Subcutaneous abdominal adipose tissue (tissue), 5 donors: ENCODE results near the gene PDE11A.

ENCODE experiments used
- H3K27ac ChIP-seq: one replicate; pipeline ENCODE4 v1.7.0; 2013; ENCODE audit warnings: low read depth, mild to moderate bottlenecking, inconsistent platforms, low read length, moderate library complexity
- H3K27me3 ChIP-seq, 5 donors: one replicate each; pipeline ENCODE4 v1.7.0; 2013; ENCODE audit warnings: low read length in 5 of 5, inconsistent platforms in 1 of 5; ENCODE audit not compliant: control insufficient read depth in 5 of 5, insufficient read depth in 4 of 5
- H3K36me3 ChIP-seq, 5 donors: one replicate each; pipeline ENCODE4 v1.7.0; 2013; ENCODE audit warnings: low read length in 5 of 5; ENCODE audit not compliant: control insufficient read depth in 5 of 5, insufficient read depth in 5 of 5
- H3K4me1 ChIP-seq, 5 donors: one replicate each; pipeline ENCODE4 v1.7.0; 2013; ENCODE audit warnings: low read length in 5 of 5, mild to moderate bottlenecking in 3 of 5, moderate library complexity in 1 of 5; ENCODE audit not compliant: control insufficient read depth in 5 of 5, insufficient read depth in 5 of 5
- H3K4me3 ChIP-seq, 5 donors: one replicate each; pipeline ENCODE4 v1.7.0; 2013; ENCODE audit warnings: low read length in 5 of 5, low read depth in 1 of 5
- H3K9ac ChIP-seq, 5 donors: one replicate each; pipeline ENCODE4 v1.7.0; 2013; ENCODE audit warnings: low read length in 5 of 5, mild to moderate bottlenecking in 4 of 5, moderate library complexity in 3 of 5
- H3K9me3 ChIP-seq, 5 donors: one replicate each; pipeline ENCODE4 v1.7.0; 2013; ENCODE audit warnings: low read length in 5 of 5; ENCODE audit not compliant: control insufficient read depth in 5 of 5
- donor health status: healthy.
- donor health status: healthy.
- donor health status: healthy.
- donor health status: healthy.
- donor health status: healthy.

Gene PDE11A

DNA sequence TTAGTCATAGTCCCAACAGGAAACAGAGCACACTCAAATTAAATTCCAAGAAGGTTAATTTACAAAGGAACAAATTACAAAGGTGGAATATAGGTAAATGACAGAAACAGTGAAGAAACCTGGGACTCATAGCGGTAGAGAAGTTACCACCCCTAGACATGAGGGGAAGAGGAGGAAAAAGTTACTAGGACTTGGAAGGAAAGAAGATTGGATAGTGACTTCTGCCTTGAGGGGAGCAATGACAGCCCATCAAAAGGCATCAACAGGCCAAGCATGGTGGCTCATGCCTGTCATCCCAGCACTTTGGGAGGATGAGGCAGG, 2.4 kb upstream of the PDE11A start:
- Histone ChIP-seq H3K27ac (no peak overlapping the region), H3K36me3 (no peaks in the 10 kb centered on the region), H3K4me3 (no peak overlapping the region), H3K9me3 (peaks cover 0 to 5% (median 0%) of the 10 kb centered on the region in 5 donors), H3K9ac (no peak overlapping the region), H3K4me1 (peaks cover 0 to 14% (median 13%) of the 10 kb centered on the region in 5 donors), H3K27me3 (peaks cover 0 to 13% (median 3%) of the 10 kb centered on the region in 5 donors)

DNA sequence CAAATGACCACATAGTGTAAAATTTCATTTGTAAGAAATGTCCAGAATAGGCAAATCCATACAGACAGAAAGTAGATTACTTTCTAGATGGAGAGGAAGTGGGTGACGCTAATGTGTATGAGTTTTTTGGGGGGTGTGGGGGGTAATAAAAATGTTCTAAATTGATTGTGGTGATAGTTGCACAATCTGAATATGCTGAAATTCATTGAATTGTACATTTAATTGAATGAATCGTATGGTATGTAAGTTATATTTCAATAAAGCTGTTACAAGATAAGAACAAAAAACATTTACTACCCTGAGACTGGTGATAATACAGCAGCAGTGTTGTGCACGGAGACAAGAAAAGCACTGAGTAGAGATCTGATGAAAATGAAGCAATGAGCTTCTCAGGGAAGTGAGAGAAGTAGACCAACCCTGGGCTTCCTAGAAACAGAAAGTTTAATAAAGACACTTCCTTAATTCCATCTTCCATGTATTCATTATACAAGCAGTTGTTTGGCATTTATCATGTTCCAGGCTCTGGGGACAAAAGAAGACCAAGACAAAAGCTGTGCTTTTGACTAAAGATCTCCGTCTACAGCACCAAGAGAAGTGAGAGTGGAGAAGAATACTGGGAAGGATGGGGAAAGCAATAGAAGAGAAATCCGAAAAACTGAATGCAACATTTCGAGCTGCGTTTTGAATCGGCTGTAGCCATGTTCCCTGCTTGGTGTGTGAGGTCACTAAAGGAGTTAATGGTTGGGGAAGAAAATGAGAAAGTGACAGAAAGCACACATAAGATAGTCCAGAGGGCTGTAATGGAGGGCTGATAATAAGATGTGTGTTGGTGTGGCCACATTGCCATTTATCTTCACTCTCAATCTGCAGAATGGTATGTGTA, 1.8 kb upstream of the PDE11A start:
- H3K36me3 ChIP-seq, result no peaks in the 10 kb centered on the region
- H3K9me3 ChIP-seq, result peaks cover 0 to 3% (median 0%) of the 10 kb centered on the region in 5 donors
- no peak overlapping the region for H3K27ac ChIP-seq
- no peak overlapping the region for H3K9ac ChIP-seq
- peaks cover 0 to 14% (median 13%) of the 10 kb centered on the region in 5 donors for H3K4me1 ChIP-seq
- no peak overlapping the region for H3K4me3 ChIP-seq
- peaks cover 0 to 13% (median 3%) of the 10 kb centered on the region in 5 donors for H3K27me3 ChIP-seq

DNA sequence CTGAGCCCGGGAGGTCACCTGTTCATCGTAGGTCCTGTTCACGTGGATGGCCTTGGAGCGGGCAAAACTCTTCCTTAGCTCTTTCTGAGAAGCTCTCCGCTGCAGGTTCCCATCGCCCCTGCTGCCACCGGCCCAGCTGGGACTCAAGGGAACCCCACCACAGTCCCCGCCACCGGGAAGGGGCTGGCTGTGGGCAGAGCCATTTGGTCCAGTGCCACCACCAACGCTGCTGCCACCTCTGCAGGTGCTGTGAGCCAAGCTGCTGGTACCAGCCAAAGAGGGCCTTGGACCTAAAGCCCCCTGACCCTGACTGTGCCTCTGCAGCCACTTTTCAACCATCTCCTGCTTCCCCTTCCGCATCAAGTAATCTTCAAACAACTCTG, 586 bp downstream of the PDE11A start:
- H3K4me3 ChIP-seq, result peak overlapping the region; percentile 11 to 76 (median 66)
- H3K9me3 ChIP-seq, result no peaks in the 10 kb centered on the region
- H3K36me3 ChIP-seq, result no peaks in the 10 kb centered on the region
- no peak overlapping the region for H3K27ac ChIP-seq
- peaks cover 0 to 14% (median 13%) of the 10 kb centered on the region in 5 donors for H3K4me1 ChIP-seq
- peaks cover 0 to 13% (median 3%) of the 10 kb centered on the region in 5 donors for H3K27me3 ChIP-seq
- H3K9ac ChIP-seq, result peak overlapping the region in 1 of 5 donors; percentile 48

DNA sequence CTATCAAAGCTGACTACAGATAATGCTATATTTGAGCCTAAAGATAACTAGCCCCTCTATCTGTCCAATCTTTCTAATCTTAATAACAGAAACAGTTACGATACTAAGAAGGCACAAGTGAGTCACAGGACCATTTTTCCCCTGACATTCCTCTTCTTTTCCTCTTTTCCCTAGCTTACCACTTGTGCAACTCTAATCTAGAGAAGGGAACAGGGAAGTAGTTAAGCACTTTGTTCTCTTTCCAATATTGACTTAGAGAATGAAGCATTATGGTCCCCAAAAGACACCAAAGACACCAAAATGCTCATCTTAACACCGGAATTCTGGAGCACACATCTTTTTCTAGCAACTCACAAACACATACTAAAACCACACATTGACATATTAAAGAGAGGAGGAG, 1.8 kb downstream of the PDE11A start:
- H3K9me3 ChIP-seq, result no peaks in the 10 kb centered on the region
- no peak overlapping the region for H3K9ac ChIP-seq
- H3K36me3 ChIP-seq, result no peaks in the 10 kb centered on the region
- no peak overlapping the region for H3K4me3 ChIP-seq
- H3K27ac ChIP-seq, result no peak overlapping the region
- peaks cover 0 to 13% (median 3%) of the 10 kb centered on the region in 5 donors for H3K27me3 ChIP-seq
- peaks cover 0 to 14% (median 13%) of the 10 kb centered on the region in 5 donors for H3K4me1 ChIP-seq

DNA sequence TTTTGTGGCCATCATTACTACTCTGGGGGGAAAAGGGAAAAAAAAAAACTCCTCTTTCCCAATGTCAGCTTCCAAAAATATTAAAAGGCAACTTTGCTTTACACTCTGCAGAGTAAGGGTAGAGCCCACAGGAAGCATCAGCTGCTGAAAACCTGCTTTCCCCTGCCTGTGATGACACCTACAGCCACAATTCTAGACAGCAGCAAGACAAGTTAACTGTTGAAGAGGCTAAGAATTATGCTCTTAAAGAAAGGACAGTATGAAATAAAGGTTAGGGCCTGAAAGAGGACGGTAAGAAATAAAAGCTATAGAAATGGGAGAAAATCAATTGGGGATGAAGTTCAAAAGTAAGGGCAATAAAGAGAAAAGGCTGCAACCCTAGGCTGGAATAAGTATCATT, 3.0 kb downstream of the PDE11A start:
- no peaks in the 10 kb centered on the region for H3K9me3 ChIP-seq
- H3K4me3 ChIP-seq, result no peak overlapping the region
- H3K27me3 ChIP-seq, result peaks cover 0 to 13% (median 0%) of the 10 kb centered on the region in 5 donors
- H3K9ac ChIP-seq, result no peak overlapping the region
- H3K27ac ChIP-seq, result no peak overlapping the region
- H3K36me3 ChIP-seq, result no peaks in the 10 kb centered on the region
- peaks cover 0 to 14% (median 13%) of the 10 kb centered on the region in 5 donors for H3K4me1 ChIP-seq

DNA sequence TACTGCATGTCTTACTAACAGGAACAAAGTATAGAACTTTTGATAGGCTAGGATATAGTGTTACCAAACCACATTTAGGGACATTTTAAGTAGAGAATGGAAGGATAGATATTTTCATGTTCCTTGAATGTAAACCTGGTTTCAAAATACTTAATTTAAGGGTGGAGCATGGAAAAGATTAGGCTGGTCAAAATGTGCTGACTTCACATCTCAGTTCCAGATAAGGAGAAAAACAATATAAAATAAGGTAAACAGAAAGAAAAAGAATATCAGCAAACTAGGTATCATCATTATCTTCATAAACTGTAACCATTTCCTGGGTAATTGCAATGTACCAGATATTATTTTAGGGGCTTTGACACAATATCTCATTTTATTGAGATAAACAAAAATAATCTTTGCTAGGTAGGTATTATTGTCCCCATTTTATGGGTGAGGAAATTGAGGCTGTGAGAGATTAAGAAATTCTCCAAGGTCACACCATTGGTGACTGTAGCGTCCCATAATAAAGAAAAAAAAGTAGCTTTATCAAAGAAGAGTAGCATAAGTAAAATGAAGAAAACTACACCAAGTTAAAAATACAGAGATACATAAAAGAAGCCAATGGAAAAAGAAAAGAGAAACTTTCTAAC, 3.6 kb downstream of the PDE11A start:
- Histone ChIP-seq H3K36me3 (no peaks in the 10 kb centered on the region), H3K9ac (no peak overlapping the region), H3K4me1 (peaks cover 0 to 14% (median 13%) of the 10 kb centered on the region in 5 donors), H3K4me3 (no peak overlapping the region), H3K27ac (no peak overlapping the region), H3K27me3 (peaks cover 0 to 13% (median 0%) of the 10 kb centered on the region in 5 donors), H3K9me3 (no peaks in the 10 kb centered on the region)

DNA sequence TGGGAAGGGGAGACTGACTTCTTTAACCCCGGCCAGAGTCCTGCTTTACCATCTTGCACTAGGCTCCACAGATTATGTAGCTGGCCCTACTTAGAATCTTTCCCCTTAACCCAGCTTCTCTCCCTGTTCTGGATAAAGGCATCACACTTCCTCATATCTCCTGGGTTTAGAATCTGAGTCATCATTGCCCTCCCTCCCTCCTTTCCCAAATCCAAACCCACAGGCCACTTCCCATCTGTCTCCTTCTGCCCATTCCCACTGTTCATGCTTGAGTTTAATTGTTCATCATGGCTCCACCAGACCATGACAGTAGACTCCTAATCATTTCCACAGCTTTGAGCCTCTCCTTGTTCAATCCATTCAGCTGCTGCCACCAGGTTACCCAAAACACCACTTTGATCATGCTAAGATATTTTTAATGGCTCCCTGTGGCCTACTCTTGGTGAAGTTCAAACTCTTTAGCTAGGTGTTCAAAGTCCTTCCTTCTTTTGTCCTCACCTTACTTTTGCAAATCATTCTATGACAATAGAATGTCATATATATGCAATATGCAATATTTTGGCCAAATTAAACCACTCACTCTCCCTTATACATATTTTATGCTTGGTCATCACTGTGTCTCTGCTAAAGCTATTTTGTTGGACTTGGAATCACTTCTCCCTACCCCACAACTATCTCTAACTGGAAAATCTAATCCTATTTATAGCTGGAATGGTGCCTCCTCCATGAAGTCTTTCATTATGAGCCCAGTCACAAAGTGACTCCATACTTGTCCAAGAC, 5.5 kb downstream of the PDE11A start:
- Histone ChIP-seq H3K36me3 (no peaks in the 10 kb centered on the region), H3K27ac (no peak overlapping the region), H3K27me3 (peaks cover 0 to 9% (median 0%) of the 10 kb centered on the region in 5 donors), H3K9me3 (no peaks in the 10 kb centered on the region), H3K4me3 (no peak overlapping the region), H3K9ac (no peak overlapping the region), H3K4me1 (peaks cover 0 to 1% (median under 1%) of the 10 kb centered on the region in 5 donors)

DNA sequence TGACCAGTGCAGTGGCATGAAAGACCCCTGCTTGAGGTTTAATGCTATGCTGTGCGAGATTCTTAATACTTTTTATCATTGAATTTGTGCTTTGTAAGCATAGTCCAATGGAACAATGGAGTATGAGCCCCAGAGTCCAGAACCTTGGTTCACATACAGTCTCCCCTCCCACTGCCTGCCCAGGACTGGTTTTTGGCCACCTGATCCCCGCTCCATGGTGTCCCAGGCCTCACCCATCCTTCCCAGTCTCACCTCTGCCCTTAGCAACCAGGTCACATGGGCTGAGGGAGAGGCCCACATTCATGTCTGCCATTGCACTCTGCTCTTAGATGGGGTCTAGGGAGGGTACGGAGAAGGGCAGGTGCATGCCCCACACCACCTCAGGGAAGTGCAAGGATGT, 6.3 kb downstream of the PDE11A start:
- H3K27me3 ChIP-seq, result peaks cover 0 to 1% (median 0%) of the 10 kb centered on the region in 5 donors
- no peaks in the 10 kb centered on the region for H3K36me3 ChIP-seq
- H3K9ac ChIP-seq, result no peak overlapping the region
- no peak overlapping the region for H3K4me3 ChIP-seq
- no peak overlapping the region for H3K27ac ChIP-seq
- no peaks in the 10 kb centered on the region for H3K9me3 ChIP-seq
- no peaks in the 10 kb centered on the region for H3K4me1 ChIP-seq

DNA sequence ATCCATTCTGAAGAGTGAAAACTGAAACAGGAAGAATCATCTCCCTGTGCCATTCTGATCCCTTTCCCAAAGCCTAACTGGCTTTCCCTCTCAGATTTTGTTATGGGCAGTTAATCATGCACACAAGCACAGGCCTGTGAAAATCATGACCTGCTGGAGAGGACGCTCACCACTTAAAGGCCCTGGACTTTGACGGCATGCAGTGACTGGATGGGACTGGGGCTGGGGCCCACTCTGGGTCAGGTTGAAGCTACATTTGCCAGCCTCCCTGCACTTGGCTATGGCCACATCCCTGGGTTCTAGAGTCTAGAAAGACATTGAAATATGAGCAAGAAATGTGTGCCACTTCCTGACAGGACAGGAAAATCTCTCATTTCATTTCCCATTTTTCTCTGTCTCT, 12.9 kb downstream of the PDE11A start:
- H3K27ac ChIP-seq, result no peak overlapping the region

DNA sequence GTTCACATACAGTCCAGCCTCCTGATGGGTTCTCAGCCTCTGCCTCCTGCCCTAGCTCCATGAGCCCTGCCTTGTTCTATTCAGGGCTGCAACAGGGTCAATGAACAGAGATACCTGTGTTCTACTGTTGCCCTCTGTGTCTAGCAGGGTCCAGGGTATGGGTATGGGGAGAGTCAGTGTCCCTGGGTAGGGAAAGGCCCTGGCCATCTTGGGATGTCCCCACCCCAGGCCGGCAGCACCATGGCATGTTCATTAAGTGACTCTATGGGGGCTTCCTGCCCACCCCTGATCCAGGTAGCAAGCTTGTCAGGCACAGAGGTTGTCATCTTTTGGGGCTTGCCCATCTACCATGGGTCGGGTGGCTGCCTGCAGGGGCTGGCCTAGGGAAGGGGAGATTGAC, 13.5 kb downstream of the PDE11A start:
- no peaks in the 10 kb centered on the region for H3K27me3 ChIP-seq
- H3K4me3 ChIP-seq, result no peak overlapping the region
- H3K4me1 ChIP-seq, result no peaks in the 10 kb centered on the region
- H3K9ac ChIP-seq, result no peak overlapping the region
- H3K27ac ChIP-seq, result no peak overlapping the region
- H3K9me3 ChIP-seq, result no peaks in the 10 kb centered on the region
- H3K36me3 ChIP-seq, result no peaks in the 10 kb centered on the region

More for the DNA sequence above, 12.9 kb downstream of the PDE11A start:
- H3K4me1 ChIP-seq, result no peaks in the 10 kb centered on the region
- no peaks in the 10 kb centered on the region for H3K36me3 ChIP-seq
- no peaks in the 10 kb centered on the region for H3K27me3 ChIP-seq
- no peak overlapping the region for H3K4me3 ChIP-seq
- no peaks in the 10 kb centered on the region for H3K9me3 ChIP-seq
- no peak overlapping the region for H3K9ac ChIP-seq
